Smooth muscle cell of the umbilical artery (primary cell): Measurements from ENCODE around the gene ZNF687. TPM values are rescaled to one million over a fixed set of nuclear protein-coding genes. Genes with fewer than 3 reads are reported as not detected.

Experiments used
- total RNA-seq: library from RNA; depleted of rRNA; stranded (reverse); fragments of >200 nt; gene quantifications from 2 replicates; pipeline ENCODE4 v1.2.3, GENCODE V29; 2014

ZNF687 gene, protein sequence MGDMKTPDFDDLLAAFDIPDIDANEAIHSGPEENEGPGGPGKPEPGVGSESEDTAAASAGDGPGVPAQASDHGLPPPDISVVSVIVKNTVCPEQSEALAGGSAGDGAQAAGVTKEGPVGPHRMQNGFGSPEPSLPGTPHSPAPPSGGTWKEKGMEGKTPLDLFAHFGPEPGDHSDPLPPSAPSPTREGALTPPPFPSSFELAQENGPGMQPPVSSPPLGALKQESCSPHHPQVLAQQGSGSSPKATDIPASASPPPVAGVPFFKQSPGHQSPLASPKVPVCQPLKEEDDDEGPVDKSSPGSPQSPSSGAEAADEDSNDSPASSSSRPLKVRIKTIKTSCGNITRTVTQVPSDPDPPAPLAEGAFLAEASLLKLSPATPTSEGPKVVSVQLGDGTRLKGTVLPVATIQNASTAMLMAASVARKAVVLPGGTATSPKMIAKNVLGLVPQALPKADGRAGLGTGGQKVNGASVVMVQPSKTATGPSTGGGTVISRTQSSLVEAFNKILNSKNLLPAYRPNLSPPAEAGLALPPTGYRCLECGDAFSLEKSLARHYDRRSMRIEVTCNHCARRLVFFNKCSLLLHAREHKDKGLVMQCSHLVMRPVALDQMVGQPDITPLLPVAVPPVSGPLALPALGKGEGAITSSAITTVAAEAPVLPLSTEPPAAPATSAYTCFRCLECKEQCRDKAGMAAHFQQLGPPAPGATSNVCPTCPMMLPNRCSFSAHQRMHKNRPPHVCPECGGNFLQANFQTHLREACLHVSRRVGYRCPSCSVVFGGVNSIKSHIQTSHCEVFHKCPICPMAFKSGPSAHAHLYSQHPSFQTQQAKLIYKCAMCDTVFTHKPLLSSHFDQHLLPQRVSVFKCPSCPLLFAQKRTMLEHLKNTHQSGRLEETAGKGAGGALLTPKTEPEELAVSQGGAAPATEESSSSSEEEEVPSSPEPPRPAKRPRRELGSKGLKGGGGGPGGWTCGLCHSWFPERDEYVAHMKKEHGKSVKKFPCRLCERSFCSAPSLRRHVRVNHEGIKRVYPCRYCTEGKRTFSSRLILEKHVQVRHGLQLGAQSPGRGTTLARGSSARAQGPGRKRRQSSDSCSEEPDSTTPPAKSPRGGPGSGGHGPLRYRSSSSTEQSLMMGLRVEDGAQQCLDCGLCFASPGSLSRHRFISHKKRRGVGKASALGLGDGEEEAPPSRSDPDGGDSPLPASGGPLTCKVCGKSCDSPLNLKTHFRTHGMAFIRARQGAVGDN
- total RNA-seq: 9.2 and 13.1 TPM in 2 replicates

DNA sequence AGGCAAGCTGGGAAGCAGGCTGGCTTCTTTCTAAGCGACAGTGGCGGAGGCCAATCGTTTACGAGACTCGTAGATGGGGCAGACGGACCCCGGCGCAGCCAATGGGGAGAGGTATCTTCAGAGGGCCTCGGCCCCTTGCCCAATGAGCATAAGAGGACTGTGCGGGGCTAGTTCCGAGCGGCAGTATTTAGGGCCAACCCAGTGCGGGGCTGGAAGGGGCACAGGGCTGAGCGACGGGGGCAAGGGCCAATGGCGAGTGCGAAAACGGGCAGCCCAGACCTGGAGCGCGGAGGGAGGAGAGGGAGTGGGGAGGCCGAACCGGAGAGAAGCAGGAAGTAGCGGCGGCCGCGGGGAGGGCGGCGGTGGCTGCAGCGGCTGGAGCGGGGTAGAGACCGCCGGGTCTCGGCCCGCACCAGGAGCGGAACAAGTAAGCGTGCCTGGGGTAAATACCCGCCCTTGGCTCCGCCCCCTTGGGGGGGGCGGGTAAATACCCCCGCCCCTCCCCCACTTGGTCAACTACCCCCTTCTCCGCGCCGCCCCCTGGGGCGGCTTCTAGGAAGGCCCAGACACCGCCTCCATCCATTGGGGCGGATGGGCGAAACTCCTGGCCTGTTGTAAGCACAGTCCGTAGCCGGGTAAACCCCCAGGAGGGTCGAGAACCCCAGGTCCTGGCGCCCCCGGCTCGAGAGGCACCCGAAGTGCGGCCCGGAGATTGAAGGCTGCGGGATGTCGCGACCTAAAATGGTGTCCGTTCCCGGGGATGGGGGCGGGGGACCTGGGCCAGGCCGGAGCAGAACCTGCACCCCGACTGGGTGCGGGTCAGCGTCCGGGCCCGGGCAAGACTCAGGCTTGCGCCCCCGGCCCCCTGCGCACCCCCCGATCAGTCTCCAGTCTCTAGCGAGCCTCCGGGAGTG, at the start of gene ZNF687:
ZNF687 (plus strand) TSS at position 331 of the 914 bp plus-strand sequence. CDS start 3,993 bp downstream, outside the sequence.

DNA sequence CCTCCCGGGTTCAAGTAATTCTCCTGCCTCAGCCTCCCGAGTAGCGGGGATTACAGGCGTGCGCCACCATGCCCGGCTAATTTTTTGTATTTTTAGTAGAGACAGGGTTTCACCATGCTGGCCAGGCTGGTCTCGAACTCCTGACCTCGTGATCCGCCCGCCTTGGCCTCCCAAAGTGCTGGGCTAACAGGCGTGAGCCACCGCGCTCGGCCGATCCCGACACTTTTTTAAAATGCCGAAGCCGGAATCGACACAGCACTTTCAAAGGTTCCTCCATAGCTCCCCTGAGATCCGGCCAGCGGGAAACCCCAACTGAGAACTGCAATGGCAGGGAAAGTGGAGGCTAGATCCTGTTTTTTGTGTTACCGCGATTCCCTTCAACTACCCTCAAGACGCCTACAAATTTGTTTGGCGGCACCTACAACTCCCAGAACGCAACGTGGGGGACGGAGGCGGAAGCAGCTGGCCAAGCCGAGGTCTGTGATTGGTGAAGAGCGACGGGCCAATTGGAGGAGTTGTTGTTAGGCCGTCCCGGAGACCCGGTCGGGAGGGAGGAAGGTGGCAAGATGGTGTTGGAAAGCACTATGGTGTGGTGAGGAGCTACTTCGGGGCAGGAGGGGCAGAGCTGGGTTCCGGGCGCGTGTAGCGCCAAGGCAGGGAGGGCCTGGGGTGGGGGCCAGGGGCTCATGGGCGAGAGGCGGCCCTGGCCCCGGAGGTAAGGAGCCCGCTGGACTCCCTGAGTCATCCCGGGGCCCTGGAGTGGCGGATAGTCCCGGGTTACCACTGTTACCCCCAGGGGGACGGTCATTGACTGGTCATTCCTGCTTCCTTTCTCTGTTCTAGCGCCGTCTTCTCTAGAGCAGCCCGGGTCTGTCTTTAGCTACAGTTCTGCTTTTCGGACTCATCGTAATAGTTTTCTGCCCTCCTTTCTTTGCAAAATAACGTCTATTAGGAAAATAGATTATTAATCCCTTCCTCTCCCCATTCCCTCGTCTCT, 27.6 kb upstream of the ZNF687 start, which contains the start of gene PSMD4:
PSMD4 (plus strand) TSS at position 518 of the 997 bp plus-strand sequence; CDS start at position 567, 49 bp downstream.

DNA sequence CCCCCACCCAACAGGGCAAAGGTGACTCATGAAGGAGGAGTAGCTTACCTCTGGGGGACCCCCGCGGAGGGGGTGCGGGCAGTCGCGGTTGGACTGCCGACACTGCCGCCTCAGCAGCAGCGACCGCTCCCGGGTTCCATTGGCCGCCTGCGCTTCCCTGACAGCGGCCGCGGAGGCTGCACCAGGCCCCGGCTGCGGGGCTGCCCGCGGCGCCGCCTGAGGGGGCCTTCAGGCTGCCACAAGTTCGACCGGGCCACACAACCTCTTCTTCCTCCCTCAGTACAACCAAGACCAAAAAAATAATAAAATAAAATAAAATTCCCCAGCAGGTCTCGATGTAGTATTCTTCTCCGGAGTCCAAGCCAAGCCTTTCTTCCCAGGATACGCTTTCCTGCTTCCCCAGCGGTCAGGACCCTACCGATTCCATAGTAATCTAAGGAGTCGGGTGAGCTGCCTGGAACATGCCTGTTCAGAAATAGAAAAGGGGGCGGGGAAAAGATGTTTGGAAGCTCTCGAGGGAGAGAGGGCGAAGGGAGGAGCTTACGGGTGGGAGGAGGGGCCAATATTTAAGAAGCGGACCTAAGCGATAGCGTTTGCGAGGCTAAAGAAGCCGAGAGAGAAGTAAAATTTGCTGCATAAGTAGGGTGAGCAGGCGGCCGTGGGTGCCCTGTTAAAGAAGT, 45.3 kb downstream of the ZNF687 start, which contains the start of gene PI4KB:
PI4KB (minus strand) TSS at position 194 of the 680 bp plus-strand sequence. CDS start 10,935 bp downstream, outside the sequence.

Other genes with a start within 250 kb of the ZNF687 start
- 0.14 and 0.30 TPM in 2 replicates for gene BNIPL, start 245.7 kb upstream of the ZNF687 start, total RNA-seq
- gene C1orf56, start 234.5 kb upstream of the ZNF687 start, total RNA-seq: 1.2 and 1.5 TPM in 2 replicates
- 59.4 and 63.3 TPM in 2 replicates for gene CDC42SE1, start 222.7 kb upstream of the ZNF687 start, total RNA-seq
- gene MLLT11, start 221.9 kb upstream of the ZNF687 start, total RNA-seq: 12.5 and 16.1 TPM in 2 replicates
- gene GABPB2, start 211.5 kb upstream of the ZNF687 start, total RNA-seq: 10.1 and 10.6 TPM in 2 replicates
- 0.89 and 1.7 TPM in 2 replicates for gene SEMA6C, start 135.7 kb upstream of the ZNF687 start, total RNA-seq
- gene TNFAIP8L2, start 125.7 kb upstream of the ZNF687 start, total RNA-seq: not detected in 2 replicates
- 4.8 and 8.0 TPM in 2 replicates for gene LYSMD1, start 116.4 kb upstream of the ZNF687 start, total RNA-seq
- gene SCNM1, start 116.2 kb upstream of the ZNF687 start, total RNA-seq: 16.2 and 20.5 TPM in 2 replicates
- not detected in 2 replicates for gene TMOD4, start 106.3 kb upstream of the ZNF687 start, total RNA-seq
- 33.9 and 34.0 TPM in 2 replicates for gene VPS72, start 92.1 kb upstream of the ZNF687 start, total RNA-seq
- 55.5 and 84.4 TPM in 2 replicates for gene PIP5K1A, start 83.7 kb upstream of the ZNF687 start, total RNA-seq
- 201 and 226 TPM in 2 replicates for gene PSMD4, start 27.6 kb upstream of the ZNF687 start, total RNA-seq
- 54.3 and 63.2 TPM in 2 replicates for gene PI4KB, start 45.1 kb downstream of the ZNF687 start, total RNA-seq
- 47.5 and 53.5 TPM in 2 replicates for gene RFX5, start 65.0 kb downstream of the ZNF687 start, total RNA-seq
- 11.2 and 14.6 TPM in 2 replicates for gene SELENBP1, start 90.4 kb downstream of the ZNF687 start, total RNA-seq
- gene PSMB4, start 117.3 kb downstream of the ZNF687 start, total RNA-seq: 217 and 332 TPM in 2 replicates
- 21.1 and 35.8 TPM in 2 replicates for gene POGZ, start 177.2 kb downstream of the ZNF687 start, total RNA-seq
- gene CGN, start 229.1 kb downstream of the ZNF687 start, total RNA-seq: 0.09 TPM in 1 of 2 replicates, not detected in the other